HepG2 (cell line): ENCODE data around the gene SEC24D. TPM values are rescaled to one million over a fixed set of nuclear protein-coding genes. Genes with fewer than 3 reads are reported as not detected.

Experiments used
- ARHGAP35 ChIP-seq: sonication (generic); formaldehyde crosslinking; IDR thresholded peaks from 2 replicates; pipeline ENCODE4 v1.9.0; 2022; ENCODE audit warnings: mild to moderate bottlenecking, inconsistent platforms, moderate library complexity, missing genetic modification reagents, borderline replicate concordance
- DMAP1 ChIP-seq: IDR thresholded peaks from 2 replicates; pipeline ENCODE4 v1.6.1; 2016
- GTF2F1 ChIP-seq: fragments of 150-350 bp; IDR thresholded peaks from 2 replicates; pipeline ENCODE4 v1.6.1; 2014; ENCODE audit warnings: low read length
- HBP1 ChIP-seq: IDR thresholded peaks from 2 replicates; pipeline ENCODE4 v1.6.1; 2016; ENCODE audit warnings: low read depth, control low read depth
- HMGXB3 ChIP-seq: sonication (generic); formaldehyde crosslinking; IDR thresholded peaks from 2 replicates; pipeline ENCODE4 v1.4.0; 2020; ENCODE audit warnings: missing genetic modification reagents, borderline replicate concordance
- HOXA3 ChIP-seq: sonication (generic); formaldehyde crosslinking; IDR thresholded peaks from 2 replicates; pipeline ENCODE4 v1.5.0; 2020; ENCODE audit warnings: missing genetic modification reagents
- PRPF4 ChIP-seq: fragments of 200-400 bp; formaldehyde crosslinking; IDR thresholded peaks from 2 replicates; pipeline ENCODE4 v1.6.1; 2016; ENCODE audit warnings: low read length, low read depth; ENCODE audit not compliant: poor library complexity, severe bottlenecking
- REL ChIP-seq: sonication (generic); formaldehyde crosslinking; conservative IDR thresholded peaks from 2 replicates; pipeline ENCODE4 v1.8.0; 2022; ENCODE audit warnings: mild to moderate bottlenecking, missing genetic modification reagents, moderate library complexity
- WIZ ChIP-seq: sonication (generic); formaldehyde crosslinking; IDR thresholded peaks from 2 replicates; pipeline ENCODE4 v1.5.1; 2020; ENCODE audit warnings: mild to moderate bottlenecking, missing genetic modification reagents
- ZNF263 ChIP-seq: sonication (generic); formaldehyde crosslinking; IDR thresholded peaks from 2 replicates; pipeline ENCODE4 v1.4.0; 2020; ENCODE audit warnings: missing genetic modification reagents
- ZNF3 ChIP-seq: IDR thresholded peaks from 2 replicates; pipeline ENCODE4 v1.7.0; 2017; ENCODE audit warnings: inconsistent platforms
- polyA plus RNA-seq, 8 experiments: library from polyadenylated mRNA; depleted of rRNA in 3 of 8; stranded (reverse) in 7 of 8; unstranded in 1 of 8; fragments of >200 nt; fragmentation: Illumina TruSeq in 4 of 8; extraction: Trizol in 4 of 8; gene quantifications; 2 replicates each; pipeline versions ENCODE4 v1.2.1 to v1.2.3, GENCODE V29; 2011 to 2016; ENCODE audit warnings: low read depth in 4 of 8, missing spikeins in 1 of 8, mixed read lengths in 1 of 8; ENCODE audit not compliant: insufficient read depth in 1 of 8
- total RNA-seq, 5 experiments: library from RNA; depleted of rRNA; stranded (reverse); fragments of >200 nt; fragmentation: Illumina TruSeq; extraction: Trizol; gene quantifications; 2 replicates each; pipeline ENCODE4 v1.2.3, GENCODE V29; 2016; ENCODE audit warnings: low read depth in 1 of 5
- TF ChIP-seq, protein P1 (sequence below): sonication (generic); formaldehyde crosslinking; IDR thresholded peaks from 2 replicates; pipeline ENCODE4 v1.5.0; 2020; ENCODE audit warnings: mild to moderate bottlenecking, missing genetic modification reagents, borderline replicate concordance
- TF ChIP-seq, protein P2 (sequence below): sonication (generic); formaldehyde crosslinking; IDR thresholded peaks from 2 replicates; pipeline ENCODE4 v1.4.0; 2020; ENCODE audit warnings: missing genetic modification reagents

Gene SEC24D
- total and polyA plus RNA-seq, 2 of the 13 experiments (the other 11 are each of a cell fraction or from before 2014, with no cell fraction given) = 30.0 to 51.1 TPM

- TF ChIP-seq GTF2F1 (no peak), ARHGAP35 (CRISPR knock-in tag) (no peak), REL (CRISPR knock-in tag) (no peak), PRPF4 (no peak), WIZ (CRISPR knock-in tag) (no peak), ZNF263 (CRISPR knock-in tag) (no peak), ZNF3 (CRISPR knock-in tag) (no peak), HBP1 (CRISPR knock-in tag) (peak; percentile 91; the same call in 1 of the 2 replicates), HOXA3 (CRISPR knock-in tag) (peak; percentile 43; the same call in 1 of the 2 replicates), DMAP1 (CRISPR knock-in tag) (peak; percentile 90; the same call in 1 of the 2 replicates), HMGXB3 (CRISPR knock-in tag) (peak; percentile 41; the same call in 1 of the 2 replicates)
- TF ChIP-seq, protein P1, sequence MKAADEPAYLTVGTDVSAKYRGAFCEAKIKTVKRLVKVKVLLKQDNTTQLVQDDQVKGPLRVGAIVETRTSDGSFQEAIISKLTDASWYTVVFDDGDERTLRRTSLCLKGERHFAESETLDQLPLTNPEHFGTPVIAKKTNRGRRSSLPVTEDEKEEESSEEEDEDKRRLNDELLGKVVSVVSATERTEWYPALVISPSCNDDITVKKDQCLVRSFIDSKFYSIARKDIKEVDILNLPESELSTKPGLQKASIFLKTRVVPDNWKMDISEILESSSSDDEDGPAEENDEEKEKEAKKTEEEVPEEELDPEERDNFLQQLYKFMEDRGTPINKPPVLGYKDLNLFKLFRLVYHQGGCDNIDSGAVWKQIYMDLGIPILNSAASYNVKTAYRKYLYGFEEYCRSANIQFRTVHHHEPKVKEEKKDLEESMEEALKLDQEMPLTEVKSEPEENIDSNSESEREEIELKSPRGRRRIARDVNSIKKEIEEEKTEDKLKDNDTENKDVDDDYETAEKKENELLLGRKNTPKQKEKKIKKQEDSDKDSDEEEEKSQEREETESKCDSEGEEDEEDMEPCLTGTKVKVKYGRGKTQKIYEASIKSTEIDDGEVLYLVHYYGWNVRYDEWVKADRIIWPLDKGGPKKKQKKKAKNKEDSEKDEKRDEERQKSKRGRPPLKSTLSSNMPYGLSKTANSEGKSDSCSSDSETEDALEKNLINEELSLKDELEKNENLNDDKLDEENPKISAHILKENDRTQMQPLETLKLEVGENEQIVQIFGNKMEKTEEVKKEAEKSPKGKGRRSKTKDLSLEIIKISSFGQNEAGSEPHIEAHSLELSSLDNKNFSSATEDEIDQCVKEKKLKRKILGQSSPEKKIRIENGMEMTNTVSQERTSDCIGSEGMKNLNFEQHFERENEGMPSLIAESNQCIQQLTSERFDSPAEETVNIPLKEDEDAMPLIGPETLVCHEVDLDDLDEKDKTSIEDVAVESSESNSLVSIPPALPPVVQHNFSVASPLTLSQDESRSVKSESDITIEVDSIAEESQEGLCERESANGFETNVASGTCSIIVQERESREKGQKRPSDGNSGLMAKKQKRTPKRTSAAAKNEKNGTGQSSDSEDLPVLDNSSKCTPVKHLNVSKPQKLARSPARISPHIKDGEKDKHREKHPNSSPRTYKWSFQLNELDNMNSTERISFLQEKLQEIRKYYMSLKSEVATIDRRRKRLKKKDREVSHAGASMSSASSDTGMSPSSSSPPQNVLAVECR (CRISPR knock-in tag) = no peak; the same call in 1 of the 2 replicates
- TF ChIP-seq, protein P2, sequence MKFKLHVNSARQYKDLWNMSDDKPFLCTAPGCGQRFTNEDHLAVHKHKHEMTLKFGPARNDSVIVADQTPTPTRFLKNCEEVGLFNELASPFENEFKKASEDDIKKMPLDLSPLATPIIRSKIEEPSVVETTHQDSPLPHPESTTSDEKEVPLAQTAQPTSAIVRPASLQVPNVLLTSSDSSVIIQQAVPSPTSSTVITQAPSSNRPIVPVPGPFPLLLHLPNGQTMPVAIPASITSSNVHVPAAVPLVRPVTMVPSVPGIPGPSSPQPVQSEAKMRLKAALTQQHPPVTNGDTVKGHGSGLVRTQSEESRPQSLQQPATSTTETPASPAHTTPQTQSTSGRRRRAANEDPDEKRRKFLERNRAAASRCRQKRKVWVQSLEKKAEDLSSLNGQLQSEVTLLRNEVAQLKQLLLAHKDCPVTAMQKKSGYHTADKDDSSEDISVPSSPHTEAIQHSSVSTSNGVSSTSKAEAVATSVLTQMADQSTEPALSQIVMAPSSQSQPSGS (CRISPR knock-in tag) = peak; percentile 33; the same call in 1 of the 2 replicates
Measured at GRCh38 chr4:118836301-118837120, 585 bp upstream of the SEC24D start (continued).
